Measurements from ENCODE around the gene RAVER1. TPM values are rescaled to one million over a fixed set of nuclear protein-coding genes. Genes with fewer than 3 reads are reported as not detected.

RAVER1 gene
- total and polyA plus RNA-seq, 3 donors from 2014 or later = 32.3 to 49.6 (median 34.5) TPM

DNA sequence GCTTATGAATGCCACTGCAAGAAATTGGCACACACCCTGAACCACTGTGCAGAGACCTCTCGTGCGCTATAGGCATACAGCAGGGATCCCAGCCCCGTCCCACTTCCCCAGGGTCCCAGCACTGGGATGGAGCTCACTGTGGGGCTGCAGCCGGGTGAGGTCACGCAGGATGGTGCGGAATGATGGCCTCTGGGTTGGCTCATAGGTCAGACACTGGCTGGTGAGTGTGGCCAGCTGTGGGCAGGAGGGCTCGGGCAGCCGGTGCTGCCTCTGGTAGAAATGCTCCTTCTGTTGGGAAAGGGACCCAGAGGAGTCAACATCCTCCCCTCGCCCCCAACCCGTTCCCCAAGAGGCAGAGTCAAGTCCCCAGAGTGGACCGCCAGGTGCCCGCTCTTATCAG is 23.1 kb upstream of the RAVER1 start:
- Histone ChIP-seq H3K4me1 (peaks cover 4% of the 10 kb centered on the region), H3K27ac (no peak overlapping the region), H3K27me3 (no peaks in the 10 kb centered on the region), H3K36me3 (ENCODE audit: low read depth, missing control alignments) (no peaks in the 10 kb centered on the region), H3K4me3 (no peak overlapping the region), H3K9me3 (no peaks in the 10 kb centered on the region)
- no peak for DNase-seq
- WGBS, 2 donors = 88 to 97% methylated on average over 9 to 12 of the region's 12 CpGs
- intact Hi-C loops (cut with DNase I; ENCODE audit: low total_unique reads) = no loop called here
- TF ChIP-seq, protein P1, sequence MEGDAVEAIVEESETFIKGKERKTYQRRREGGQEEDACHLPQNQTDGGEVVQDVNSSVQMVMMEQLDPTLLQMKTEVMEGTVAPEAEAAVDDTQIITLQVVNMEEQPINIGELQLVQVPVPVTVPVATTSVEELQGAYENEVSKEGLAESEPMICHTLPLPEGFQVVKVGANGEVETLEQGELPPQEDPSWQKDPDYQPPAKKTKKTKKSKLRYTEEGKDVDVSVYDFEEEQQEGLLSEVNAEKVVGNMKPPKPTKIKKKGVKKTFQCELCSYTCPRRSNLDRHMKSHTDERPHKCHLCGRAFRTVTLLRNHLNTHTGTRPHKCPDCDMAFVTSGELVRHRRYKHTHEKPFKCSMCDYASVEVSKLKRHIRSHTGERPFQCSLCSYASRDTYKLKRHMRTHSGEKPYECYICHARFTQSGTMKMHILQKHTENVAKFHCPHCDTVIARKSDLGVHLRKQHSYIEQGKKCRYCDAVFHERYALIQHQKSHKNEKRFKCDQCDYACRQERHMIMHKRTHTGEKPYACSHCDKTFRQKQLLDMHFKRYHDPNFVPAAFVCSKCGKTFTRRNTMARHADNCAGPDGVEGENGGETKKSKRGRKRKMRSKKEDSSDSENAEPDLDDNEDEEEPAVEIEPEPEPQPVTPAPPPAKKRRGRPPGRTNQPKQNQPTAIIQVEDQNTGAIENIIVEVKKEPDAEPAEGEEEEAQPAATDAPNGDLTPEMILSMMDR (IDR thresholded peaks at IDR 0.05) = no peak

DNA sequence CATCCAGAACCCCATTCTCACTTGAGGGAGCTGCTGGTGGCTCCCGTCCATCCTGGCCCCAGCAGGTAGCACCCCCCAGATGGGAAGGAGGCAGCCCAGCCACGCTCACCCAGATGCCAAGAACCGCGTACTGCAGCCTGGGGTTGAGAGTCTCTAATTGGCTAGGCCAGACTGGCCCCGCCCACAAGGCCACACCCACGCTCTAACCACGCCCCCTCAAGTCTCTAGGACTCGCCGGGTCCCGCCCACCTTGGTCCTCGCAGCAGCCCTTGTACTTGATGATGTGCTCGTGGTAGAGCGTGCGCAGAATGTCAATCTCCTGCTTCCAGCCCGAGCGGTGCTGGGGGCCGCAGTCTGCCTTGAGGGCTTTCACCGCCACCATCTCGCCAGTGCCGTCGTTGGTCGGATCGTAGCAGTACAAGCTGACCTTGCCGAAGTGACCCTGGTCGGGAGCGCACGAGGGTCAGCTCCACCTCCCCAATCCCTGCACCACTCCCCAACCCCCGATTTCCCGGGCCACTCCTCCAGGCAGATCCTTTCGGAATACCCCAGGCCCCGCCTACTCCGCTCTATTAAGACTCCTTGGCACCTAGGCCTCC is 20.6 kb upstream of the RAVER1 start:
- Histone ChIP-seq H3K9me3 (no peaks in the 10 kb centered on the region), H3K27ac (no peak overlapping the region), H3K27me3 (no peaks in the 10 kb centered on the region), H3K4me1 (peaks cover 4% of the 10 kb centered on the region), H3K36me3 (ENCODE audit: low read depth, missing control alignments) (no peaks in the 10 kb centered on the region), H3K4me3 (peak overlapping the region in 1 of 2 donors; percentile 27)
- 59 to 67% methylated on average over 11 to 32 of the region's 32 CpGs for WGBS, 2 donors
- peak; percentile 86 for DNase-seq
- no peak for TF ChIP-seq POLR2A (IDR thresholded peaks at IDR 0.05)
- TF ChIP-seq, protein P1 (IDR thresholded peaks at IDR 0.05) = no peak
- intact Hi-C loops (cut with DNase I; ENCODE audit: low total_unique reads) = no loop called here

DNA sequence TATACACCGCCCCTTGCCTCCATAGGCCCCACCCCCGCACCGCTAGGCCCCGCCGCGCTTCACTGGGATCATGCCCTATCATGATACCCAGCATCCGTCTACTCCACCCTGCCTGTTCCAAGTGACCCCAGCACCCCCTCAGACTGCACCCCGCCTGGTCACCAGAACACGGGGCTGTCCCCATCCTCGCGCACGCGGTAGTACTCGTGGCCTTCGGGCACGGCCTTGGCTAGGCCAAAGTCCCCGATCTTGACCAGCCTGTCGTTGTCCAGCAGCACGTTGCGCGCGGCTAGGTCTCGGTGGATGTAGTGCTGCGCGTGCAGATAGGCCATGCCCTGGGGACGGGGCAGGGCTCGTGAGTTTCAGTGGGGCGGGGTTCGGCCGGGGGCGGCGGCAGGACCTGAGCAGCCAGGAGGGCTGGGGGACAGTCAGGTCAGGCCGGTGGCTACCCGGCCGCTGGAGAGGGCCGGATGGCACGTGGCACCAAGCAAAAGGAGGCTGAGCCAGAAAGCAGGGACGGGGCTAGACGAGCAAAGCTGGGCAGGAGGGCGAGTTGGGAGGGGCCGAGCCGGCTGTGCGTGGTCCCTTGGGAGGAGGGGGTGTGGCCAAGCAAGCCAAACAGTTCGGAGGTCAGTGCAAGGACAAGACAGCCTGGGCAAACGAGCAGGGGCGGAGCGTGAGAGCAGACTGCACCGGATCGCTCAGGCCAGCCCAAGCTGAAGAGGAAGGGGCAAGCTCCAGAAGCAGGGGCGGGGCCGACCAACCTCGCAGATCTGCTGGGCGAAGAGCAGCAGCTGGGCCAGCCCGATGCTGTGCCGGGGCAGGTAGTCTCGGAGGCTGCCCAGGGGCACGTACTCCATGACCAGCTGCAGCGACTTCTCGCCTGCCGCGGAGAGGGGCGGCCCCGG is 19.7 kb upstream of the RAVER1 start:
- Histone ChIP-seq H3K9me3 (no peaks in the 10 kb centered on the region), H3K4me1 (peaks cover 4% of the 10 kb centered on the region), H3K36me3 (ENCODE audit: low read depth, missing control alignments) (no peaks in the 10 kb centered on the region), H3K27ac (peak overlapping the region in 1 of 2 donors; percentile 59), H3K4me3 (peak overlapping the region; percentile 12 to 27), H3K27me3 (no peaks in the 10 kb centered on the region)
- intact Hi-C loops (cut with DNase I; ENCODE audit: low total_unique reads) = no loop called here
- 50 to 52% methylated on average over 35 to 62 of the region's 63 CpGs for WGBS, 2 donors
- peak; percentile 79 for DNase-seq
- TF ChIP-seq, protein P1 (IDR thresholded peaks at IDR 0.05) = no peak
- TF ChIP-seq POLR2A (IDR thresholded peaks at IDR 0.05) = no peak

DNA sequence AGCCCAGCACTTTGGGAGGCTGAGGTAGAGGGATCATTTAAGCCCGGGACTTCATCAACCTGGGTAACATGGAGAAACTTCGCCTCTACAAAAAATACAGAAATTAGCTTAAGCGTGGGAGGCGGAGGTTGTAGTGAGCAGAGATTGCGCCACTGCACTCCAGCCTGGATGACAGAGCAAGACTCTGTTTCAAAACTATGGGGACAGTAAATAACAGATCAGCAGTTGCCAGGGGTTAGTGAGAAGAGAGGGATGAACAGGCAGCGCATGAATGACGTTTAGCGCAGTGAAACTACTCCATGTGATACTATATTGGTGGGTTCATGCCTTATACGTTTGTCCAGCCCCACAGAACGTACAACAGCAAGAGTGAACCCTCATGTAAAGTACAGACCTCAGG is 13.2 kb upstream of the RAVER1 start:
- H3K27me3 ChIP-seq = no peaks in the 10 kb centered on the region
- no peaks in the 10 kb centered on the region for H3K4me1 ChIP-seq
- no peaks in the 10 kb centered on the region for H3K9me3 ChIP-seq
- H3K36me3 ChIP-seq (ENCODE audit: low read depth, missing control alignments) = no peaks in the 10 kb centered on the region
- intact Hi-C loops (cut with DNase I; ENCODE audit: low total_unique reads) = no loop called here
- no peak overlapping the region for H3K4me3 ChIP-seq
- no peak overlapping the region for H3K27ac ChIP-seq
- no peak for TF ChIP-seq POLR2A (IDR thresholded peaks at IDR 0.05)
- TF ChIP-seq, protein P1 (IDR thresholded peaks at IDR 0.05) = no peak
- 59 to 67% methylated on average over 10 of the region's 10 CpGs for WGBS, 2 donors
- no peak for DNase-seq
